Measurements from ENCODE around the gene FOXC1. TPM values are rescaled to one million over a fixed set of nuclear protein-coding genes. Genes with fewer than 3 reads are reported as not detected.

Gene FOXC1
- total RNA-seq, 1 experiment from 2014 or later: not detected

DNA sequence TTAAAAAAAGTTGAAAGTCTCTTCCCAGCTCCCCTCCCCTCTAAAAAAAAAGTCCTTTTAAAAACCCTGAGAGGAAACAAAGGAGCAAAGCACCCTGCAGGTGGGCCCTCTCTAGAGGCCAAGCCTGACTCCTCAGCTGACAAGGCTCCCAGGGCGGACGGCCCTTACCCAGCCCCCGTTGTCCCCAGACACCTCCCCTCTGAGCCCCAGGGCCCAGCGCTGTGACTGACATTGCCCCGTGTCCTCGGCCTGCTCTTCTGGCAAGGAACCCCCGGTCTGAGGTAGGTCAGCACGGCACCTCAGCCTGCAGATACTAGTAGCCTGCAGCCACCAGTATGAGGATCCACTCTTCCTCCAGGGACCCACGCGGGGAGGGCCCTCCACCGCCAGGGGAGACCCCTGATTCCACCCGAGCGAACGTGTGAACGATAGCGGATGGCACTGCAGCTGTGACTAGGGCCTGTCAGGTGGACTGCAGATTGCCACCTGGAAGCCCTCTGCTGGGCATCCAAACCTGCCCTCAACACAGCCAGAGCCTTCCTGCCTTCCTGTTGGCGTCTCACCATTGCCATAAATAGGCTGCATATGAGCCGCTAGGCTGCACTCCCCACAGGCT, 34.2 kb downstream of the FOXC1 start:
- Mint-ChIP-seq H3K36me3 (ENCODE audit: insufficient read depth in 1 of 3, low read depth in 3 of 3) (no peaks in the 10 kb centered on the region; a peak in 1 of 7 replicates), H3K9me3 (no peaks in the 10 kb centered on the region), H3K4me1 (peaks cover 16 to 18% of the 10 kb centered on the region in 2 experiments), H3K27ac (no peak overlapping the region), H3K4me3 (no peak overlapping the region), H3K27me3 (ENCODE audit: low read depth) (peaks cover 8% of the 10 kb centered on the region)
- Histone ChIP-seq H3K23me2 (ENCODE audit: insufficient read length, low read depth, low read length, poor library complexity, severe bottlenecking) (no peaks in the 10 kb centered on the region), H3K9me3 (ENCODE audit: control insufficient read depth, low read depth, low read length) (no peaks in the 10 kb centered on the region), H3K4me2 (ENCODE audit: insufficient read depth, insufficient read length, low read length) (no peak overlapping the region), H2BK20ac (ENCODE audit: low read depth, low read length, poor library complexity, severe bottlenecking) (no peak overlapping the region), H3K4me1 (ENCODE audit: insufficient read depth, low read length) (0 out of 2 replicates have a peak, but pooled peaks cover 2% of the 10 kb centered on the region), H3K56ac (ENCODE audit: insufficient read length, low read depth, low read length) (no peak overlapping the region), H2AFZ (ENCODE audit: low read length) (no peak overlapping the region), H3K79me2 (ENCODE audit: insufficient read depth, low read length) (no peaks in the 10 kb centered on the region), H3K18ac (ENCODE audit: insufficient read length, low read depth, low read length) (no peak overlapping the region), H3K27ac (ENCODE audit: insufficient read length, low read depth, low read length) (no peak overlapping the region), H2BK15ac (ENCODE audit: low read depth, low read length) (no peak overlapping the region), H4K20me1 (ENCODE audit: control insufficient read depth, insufficient read depth, insufficient read length) (no peaks in the 10 kb centered on the region), H4K5ac (ENCODE audit: insufficient read length, low read depth, low read length) (no peak overlapping the region), H4K8ac (replicated peaks; ENCODE audit: insufficient read length, low read depth, low read length) (no peak overlapping the region), H3K27me3 (ENCODE audit: insufficient read depth, low read length) (no peaks in the 10 kb centered on the region), H3K14ac (ENCODE audit: insufficient read depth, low read length) (no peak overlapping the region; the same call in 1 of the 2 replicates), H2BK5ac (ENCODE audit: insufficient read length, low read length) (no peak overlapping the region), H4K91ac (ENCODE audit: insufficient read length, low read depth, low read length) (no peak overlapping the region), H2AK5ac (ENCODE audit: insufficient read length, low read length) (no peak overlapping the region), H2BK12ac (ENCODE audit: insufficient read length, low read depth, low read length) (no peak overlapping the region), H2BK120ac (ENCODE audit: low read depth, low read length, poor library complexity, severe bottlenecking) (no peak overlapping the region), H3K4ac (ENCODE audit: low read depth, low read length) (no peak overlapping the region), H3K79me1 (ENCODE audit: insufficient read depth, low read depth, low read length, poor library complexity, severe bottlenecking) (no peaks in the 10 kb centered on the region), H3K9ac (ENCODE audit: extremely low read depth, insufficient read length, low read length) (no peak overlapping the region), H3T11ph (ENCODE audit: low read length) (no peak overlapping the region), H3K23ac (ENCODE audit: insufficient read length, low read depth, low read length) (no peak overlapping the region)
- TF ChIP-seq CTCF (conservative IDR thresholded peaks at IDR 0.05): no peak
- DNase-seq: no peak
- no CpG with 5 or more reads among the region's 18 CpGs for WGBS (ENCODE audit: extremely low coverage, insufficient read length, low lambda C conversion rate)

All from H9 (cell line).